MM.1S (cell line): Measurements from ENCODE around the gene TSN.

Experiments
- CTCF ChIP-seq: fragments of 300-600 bp; sonication (generic); IDR thresholded peaks from 2 replicates; pipeline ENCODE4 v1.5.1; 2016; ENCODE audit warnings: antibody characterized with exemption, low read length, mixed read lengths
- EZH2 ChIP-seq: fragments of 300-600 bp; sonication (generic); optimal IDR thresholded peaks from 2 replicates; pipeline ENCODE3; 2017; ENCODE audit warnings: low read depth, mild to moderate bottlenecking, antibody characterized with exemption, low read length, mixed read lengths
- EZH2phosphoT487 ChIP-seq: fragments of 300-600 bp; sonication (generic); IDR thresholded peaks from 2 replicates; pipeline ENCODE4 v1.6.1; 2018; ENCODE audit warnings: antibody characterized with exemption, low read length

GRCh38 chr2:121755237-121756111, at the start of gene TSN:
- TF ChIP-seq CTCF (no peak), EZH2phosphoT487 (no peak), EZH2 (no peak)
